Activated CD8-positive, alpha-beta memory T cell treated with anti-CD3 and anti-CD28 coated beads, Interleukin-2, amount 50 U/mL, for 1 hour (primary cell): Measurements from ENCODE around the gene CFAP61.
"Not testable (repeated sequence)": the region's sequence is repeated elsewhere in the genome, so short reads cannot be mapped to it uniquely, and the experiment has no call there.

Experiments
- DNase-seq: peaks from one replicate; pipeline ENCODE4 v3.0.0-alpha.2; 2020; ENCODE audit errors: extremely low read depth

Gene CFAP61

GRCh38 chr20:20321917-20322316 lies 269.6 kb downstream of the CFAP61 start:
- no peak for DNase-seq

- no peak for DNase-seq
Measured at GRCh38 chr20:20322912-20323311, 270.6 kb downstream of the CFAP61 start.

- DNase-seq, result no peak
Measured at GRCh38 chr20:20327746-20328145, 275.4 kb downstream of the CFAP61 start.

- no peak for DNase-seq
Measured at GRCh38 chr20:20329564-20329963, 277.2 kb downstream of the CFAP61 start.

GRCh38 chr20:20331156-20331555 lies 278.8 kb downstream of the CFAP61 start:
- DNase-seq, result no peak

- DNase-seq, result no peak
Measured at GRCh38 chr20:20331817-20332216, 279.5 kb downstream of the CFAP61 start.

GRCh38 chr20:20333866-20334265 lies 281.5 kb downstream of the CFAP61 start:
- no peak for DNase-seq

- no peak for DNase-seq
Measured at GRCh38 chr20:20334489-20334888, 282.2 kb downstream of the CFAP61 start.

- no peak for DNase-seq
Measured at GRCh38 chr20:20338133-20338730, 285.9 kb downstream of the CFAP61 start.

- no peak for DNase-seq
Measured at GRCh38 chr20:20340443-20340842, 288.1 kb downstream of the CFAP61 start.

GRCh38 chr20:20341371-20341770 lies 289.0 kb downstream of the CFAP61 start:
- no peak for DNase-seq

GRCh38 chr20:20342066-20342465 lies 289.7 kb downstream of the CFAP61 start:
- no peak for DNase-seq

GRCh38 chr20:20343932-20344331 lies 291.6 kb downstream of the CFAP61 start:
- DNase-seq, result no peak

- no peak for DNase-seq
Measured at GRCh38 chr20:20344476-20344875, 292.1 kb downstream of the CFAP61 start.

- no peak for DNase-seq
Measured at GRCh38 chr20:20353576-20353975, 301.2 kb downstream of the CFAP61 start.

- not testable (repeated sequence) for DNase-seq
Measured at GRCh38 chr20:20355503-20355902, 303.2 kb downstream of the CFAP61 start.

GRCh38 chr20:20358801-20359200 lies 306.5 kb downstream of the CFAP61 start:
- no peak for DNase-seq

GRCh38 chr20:20359628-20360027 lies 307.3 kb downstream of the CFAP61 start:
- no peak for DNase-seq

- DNase-seq, result no peak
Measured at GRCh38 chr20:20360464-20360863, 308.1 kb downstream of the CFAP61 start.

GRCh38 chr20:20362774-20363433 lies 310.6 kb downstream of the CFAP61 start:
- no peak for DNase-seq

- no peak for DNase-seq
Measured at GRCh38 chr20:20363434-20363798, 311.1 kb downstream of the CFAP61 start.

- DNase-seq, result no peak
Measured at GRCh38 chr20:20363799-20364592, 311.7 kb downstream of the CFAP61 start.
